Activated CD4-positive, alpha-beta T cell treated with anti-CD3 and anti-CD28 coated beads, Interleukin-2, Interleukin-6, amounts not matched to agents 100 ng/mL and 50 ng/mL, durations not matched to agents 16 hours and 8 hours (primary cell): ENCODE results near the gene KDM8.

Experiments used
- DNase-seq: peaks from one replicate; pipeline ENCODE4 v3.0.0-alpha.2; 2020

KDM8 gene

DNA sequence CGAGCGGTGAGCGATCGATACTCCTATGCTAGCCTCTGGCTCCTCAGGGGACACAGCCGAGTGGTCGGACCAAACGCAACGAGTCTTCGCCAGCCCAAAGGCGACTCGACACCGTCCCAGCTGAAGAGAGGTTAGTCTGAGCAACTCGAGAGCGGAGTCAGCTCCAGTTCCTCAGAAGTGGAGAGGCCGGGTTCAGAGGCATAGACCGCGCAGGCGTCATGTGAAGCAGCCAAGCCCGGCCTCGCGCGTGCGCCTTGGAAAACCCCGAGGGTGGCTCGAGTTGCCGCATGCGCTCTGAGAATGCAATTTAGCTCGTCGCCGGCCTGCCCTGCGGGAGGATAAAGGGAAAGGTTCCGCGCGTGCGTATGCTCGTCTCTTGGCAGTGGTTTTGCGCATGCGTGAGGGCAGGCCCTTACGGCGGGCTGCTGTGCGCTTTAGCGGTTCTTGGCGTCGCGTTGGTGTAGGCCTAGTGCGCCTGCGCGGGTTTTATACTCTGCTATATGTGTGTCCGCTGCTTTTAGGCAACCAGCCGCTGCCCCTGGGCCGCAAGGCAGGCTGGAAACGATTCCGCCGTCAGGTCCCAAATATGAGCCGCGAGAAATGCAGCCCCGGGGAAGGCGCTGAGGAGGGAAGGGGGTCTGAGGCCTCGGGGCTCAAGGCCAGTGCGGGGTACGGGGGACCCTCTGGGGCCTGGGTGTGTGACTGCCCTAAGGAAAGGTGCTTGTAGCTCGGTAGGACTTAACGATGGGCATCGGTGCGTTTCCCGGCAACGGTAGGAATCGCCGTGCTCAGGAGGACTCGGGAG is at the start of gene KDM8:
Gene KDM8 (plus strand): TSS at position 20 of the 805 bp plus-strand sequence. CDS start 6,598 bp downstream, outside the sequence.
- DNase-seq, result peak; percentile 100

DNA sequence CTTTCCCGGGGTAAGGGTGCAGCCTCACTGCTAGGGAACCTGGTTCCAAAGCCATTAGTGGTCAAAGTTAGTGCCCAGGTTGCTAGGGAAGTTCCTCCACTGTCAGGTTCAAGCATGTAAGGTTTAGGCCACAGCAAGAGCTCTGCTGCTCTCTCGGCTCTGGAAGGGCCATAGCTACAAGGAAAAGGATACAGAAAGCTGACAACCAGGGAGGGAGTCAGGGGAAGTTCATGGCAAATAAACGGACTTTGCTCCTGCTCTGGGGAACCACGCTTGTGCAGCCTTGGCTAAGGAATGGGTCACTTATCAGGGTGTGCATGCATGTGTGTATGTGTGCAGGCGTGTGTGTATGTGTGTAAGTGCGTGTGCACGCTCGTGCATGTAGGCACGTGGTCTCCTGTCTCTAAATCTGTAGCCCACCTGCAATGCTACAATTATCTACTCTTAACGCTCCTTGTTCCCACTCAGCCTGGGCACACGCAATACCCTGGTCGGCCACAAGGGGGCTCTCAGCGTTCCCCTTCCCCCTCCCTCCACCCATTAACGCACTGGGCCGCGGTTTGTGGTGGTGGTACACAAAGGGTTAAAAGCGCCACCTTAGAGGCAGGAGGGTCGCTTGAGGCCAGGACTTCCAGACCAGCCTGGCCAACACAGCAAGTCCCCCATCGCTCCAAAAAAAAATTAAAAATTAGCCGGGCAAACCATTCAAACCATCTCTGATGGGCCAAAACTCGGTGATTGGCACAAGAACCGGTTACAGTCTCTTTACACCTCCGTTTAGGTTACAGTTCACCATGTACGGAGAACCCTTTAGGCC is 48.4 kb upstream of the KDM8 start:
- DNase-seq, result peak; percentile 76

DNA sequence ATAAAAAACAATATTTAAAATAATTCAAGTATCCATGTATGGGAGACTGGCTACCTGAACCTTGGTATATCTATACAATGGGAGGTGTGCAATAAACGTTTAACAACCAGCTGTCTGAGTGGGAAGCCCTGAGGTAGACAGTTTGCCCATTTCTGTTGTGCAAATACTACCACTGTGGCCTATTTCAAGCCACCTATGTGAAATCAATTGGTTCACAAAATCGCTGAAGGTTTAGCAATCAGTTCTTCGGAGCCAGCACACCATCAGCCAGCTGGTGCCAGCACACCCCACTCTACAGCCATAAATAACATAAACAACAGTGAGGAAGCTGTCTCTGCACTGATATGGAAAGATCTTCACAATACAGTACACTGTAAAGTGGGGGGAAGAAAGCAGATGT is 46.7 kb upstream of the KDM8 start:
- DNase-seq, result no peak

DNA sequence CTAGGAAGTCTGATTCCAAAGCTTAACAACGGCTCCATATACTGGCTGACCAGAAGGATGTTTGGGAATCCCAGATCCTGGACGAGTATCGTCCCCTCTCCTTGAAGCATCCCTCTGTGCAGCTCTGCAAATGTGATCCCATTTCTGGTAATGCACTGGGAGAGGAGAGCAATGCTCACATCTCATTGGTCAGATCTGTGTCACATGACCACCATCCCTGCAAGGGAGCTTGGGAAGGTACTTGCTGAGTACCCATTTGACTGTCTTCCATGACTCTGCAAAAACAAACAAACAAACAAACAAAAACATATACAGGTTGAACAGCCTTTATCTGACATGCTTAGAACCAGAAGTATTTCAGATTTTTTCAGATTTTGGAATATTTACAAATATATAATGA is 41.9 kb upstream of the KDM8 start:
- DNase-seq, result no peak

DNA sequence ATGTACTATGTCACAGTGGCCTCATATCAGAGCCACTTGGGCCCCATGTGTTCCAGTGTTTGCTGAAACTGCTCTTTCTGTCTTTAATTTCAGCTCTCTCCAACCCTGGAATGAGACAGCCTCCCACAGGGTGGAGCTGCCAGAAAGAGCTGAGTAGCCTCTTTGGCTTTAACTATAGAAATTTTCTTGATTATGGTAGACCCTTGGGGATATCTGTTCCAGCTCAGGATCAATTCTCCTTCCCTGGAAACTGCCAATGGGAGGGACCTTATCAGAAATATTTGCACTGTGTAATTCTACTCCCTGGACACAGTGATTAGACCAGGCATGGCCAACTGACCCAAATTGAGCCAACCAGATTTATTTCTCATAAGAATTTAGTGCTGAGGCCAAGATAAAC is 39.0 kb upstream of the KDM8 start:
- DNase-seq, result no peak

DNA sequence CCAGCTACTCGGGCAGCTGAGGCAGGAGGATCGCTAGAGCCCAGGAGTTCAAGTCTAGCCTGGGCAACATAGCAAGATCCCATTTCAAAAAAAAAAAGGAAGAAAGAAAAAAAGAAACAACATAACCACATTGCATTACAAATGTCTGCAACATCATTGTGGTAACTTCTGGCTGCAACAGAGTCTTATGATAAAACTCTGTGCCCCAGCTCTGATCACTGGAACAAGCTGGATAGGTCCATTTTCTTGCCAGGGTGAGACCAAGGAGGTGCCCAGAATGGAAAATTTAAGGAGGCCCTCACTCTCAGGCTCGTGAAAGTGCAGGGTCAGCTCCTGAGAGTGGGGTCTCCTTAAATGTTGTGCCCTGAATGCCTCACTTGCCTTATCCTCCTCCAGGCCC is 37.8 kb upstream of the KDM8 start:
- DNase-seq, result no peak

DNA sequence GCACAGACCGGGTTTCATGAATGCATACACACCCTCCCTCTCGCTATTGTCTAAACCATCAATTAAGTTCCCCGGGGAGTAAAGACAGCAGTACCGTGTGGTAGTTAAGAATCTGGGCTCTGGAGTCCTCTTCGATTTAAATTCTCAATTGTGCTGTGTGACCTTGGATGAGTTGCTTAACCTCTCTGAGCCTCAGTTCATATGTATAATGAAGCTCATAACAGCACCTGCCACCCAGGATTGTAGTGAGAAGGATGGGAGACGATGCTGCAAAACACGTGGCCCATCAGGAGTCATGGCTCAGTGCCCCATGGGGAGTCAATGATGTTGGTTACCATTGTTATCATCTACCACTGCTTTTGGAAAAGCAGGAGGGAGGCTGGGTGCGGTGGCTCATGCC is 34.5 kb upstream of the KDM8 start:
- no peak for DNase-seq

DNA sequence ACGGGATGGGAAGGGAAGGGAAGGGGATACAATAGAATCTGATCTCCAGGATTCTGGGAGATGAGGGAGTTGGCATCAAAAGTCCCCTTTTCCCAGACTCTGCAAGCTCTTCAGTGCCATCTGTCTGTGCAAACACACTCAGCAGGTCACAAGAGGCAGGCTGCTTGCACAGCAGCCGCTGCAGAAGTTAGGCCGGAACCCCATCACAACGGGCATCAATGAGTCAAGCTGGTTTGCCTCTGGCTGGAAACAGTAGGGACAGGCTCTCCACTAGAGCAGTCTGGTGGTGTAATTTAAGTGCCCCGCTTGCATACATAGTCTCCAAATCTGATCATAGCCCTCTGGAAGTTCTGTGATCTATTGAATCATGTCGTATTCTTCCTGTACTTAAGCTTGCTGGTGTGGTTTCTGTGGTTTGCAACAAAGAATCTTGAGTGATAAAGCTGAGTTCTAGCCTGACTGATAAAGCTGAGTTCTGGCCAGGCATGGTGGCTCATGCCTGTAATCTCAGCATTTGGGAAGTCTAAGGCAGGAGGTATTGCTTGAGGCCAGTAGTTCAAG is 33.7 kb upstream of the KDM8 start:
- peak; percentile 84 for DNase-seq

DNA sequence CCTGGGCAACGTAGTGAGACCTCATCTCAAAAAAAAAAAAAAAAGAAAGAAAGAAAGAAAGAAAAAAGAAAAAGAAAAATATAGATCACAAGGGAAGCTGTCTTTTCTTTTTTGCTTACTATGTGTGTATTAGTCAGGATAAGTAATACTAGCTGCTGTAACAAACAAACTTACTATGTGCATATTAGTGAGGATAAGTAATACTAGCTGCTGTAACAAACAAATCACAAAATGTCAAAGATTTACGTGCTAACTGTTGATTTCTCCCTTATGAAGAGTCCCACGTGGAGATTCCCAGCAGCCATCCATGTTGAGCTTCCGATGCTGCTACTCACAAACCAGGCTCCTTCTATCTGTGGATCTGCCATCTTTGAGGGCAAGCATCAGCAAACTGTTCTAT is 31.7 kb upstream of the KDM8 start:
- no peak for DNase-seq

DNA sequence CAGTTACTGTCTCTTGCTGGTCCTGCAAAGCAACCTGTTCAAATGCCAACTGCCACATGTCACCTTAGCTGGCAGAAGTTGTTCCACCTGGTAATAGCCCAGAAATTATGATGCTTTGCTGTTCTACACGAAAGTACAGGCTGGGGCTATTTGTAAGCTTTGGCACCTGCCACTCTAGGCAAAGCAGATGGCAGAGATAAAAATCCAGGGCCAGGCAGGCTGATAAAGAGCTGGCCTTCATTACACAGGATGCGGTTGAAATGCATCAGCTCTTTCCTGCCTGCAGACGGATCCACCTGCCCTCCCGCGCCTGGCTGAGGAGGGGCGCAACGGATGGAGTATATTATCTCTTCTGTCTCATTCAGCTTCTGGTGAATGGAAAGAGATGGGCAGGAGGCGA is 29.3 kb upstream of the KDM8 start:
- peak; percentile 65 for DNase-seq

DNA sequence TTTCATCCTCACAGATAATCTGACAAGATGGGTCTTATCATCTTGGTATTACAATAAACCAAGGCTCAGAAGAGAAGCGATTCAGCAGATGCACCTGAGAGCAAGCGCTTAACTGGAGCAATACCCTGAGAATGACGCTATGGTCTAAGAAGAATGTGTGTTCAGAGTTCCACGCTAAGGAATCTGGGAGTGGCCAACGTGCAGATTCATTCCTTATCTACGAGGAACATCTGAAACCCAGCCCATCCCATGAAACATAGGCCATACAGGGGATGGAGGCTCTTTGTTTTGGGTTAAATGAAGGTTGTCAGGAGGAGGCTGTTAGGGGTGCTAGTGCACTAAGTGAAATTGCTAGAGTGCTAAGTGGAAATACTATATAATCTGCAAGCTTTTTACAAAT is 28.5 kb upstream of the KDM8 start:
- no peak for DNase-seq

DNA sequence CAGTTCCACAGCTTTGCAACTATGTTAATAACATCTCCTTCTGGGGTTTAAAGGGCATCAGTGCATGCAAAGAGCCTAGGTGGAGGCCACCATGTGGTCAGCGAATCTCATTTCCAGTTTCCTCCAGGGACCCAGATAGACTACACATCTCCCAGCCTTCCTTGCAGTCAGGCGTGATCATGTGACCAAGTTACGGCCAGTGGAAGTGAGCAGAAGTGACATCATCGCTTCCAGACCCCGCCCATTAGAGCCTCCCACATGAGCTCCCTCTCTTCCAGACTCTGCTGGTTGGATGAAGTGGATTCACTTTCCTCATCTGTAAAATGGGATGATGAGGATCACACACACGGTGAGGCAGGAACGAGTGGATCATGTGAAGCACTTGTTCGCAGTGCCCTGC is 27.4 kb upstream of the KDM8 start:
- DNase-seq, result no peak

DNA sequence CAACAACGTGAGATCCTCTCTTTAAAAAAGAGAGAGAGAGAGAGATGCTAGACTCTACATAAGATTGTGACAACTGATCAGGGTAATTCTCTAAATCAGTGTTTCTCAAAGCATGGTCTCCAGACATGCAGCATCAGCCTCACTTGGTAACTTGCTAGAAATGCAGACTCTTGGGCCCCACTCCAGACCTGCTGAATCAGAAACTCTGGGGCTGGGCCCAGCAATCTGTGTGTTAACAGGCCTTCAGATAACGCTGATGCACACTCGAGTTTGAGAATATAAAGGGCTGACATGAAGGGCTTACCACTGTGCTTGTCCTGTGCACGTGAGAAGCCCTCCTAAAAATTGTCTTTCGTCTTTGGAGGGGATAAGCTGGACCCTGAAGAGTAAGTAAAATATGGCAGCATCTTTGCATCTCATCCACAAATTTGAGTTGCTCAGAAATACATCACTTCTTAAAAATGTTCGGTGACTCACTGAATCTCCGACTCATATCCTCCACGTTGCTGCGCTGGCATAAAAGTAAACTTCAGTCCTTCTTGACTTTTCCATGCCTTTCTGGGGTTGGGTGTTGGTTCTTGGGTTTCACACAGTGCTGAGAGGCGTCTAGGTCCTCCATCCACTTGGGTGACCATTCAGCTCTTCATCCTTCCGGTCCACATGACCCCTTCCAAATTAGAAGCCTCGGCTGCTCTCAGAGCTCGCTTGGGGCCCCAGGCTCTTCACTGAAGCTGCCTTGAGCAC is 26.1 kb upstream of the KDM8 start:
- peak; percentile 16 for DNase-seq

DNA sequence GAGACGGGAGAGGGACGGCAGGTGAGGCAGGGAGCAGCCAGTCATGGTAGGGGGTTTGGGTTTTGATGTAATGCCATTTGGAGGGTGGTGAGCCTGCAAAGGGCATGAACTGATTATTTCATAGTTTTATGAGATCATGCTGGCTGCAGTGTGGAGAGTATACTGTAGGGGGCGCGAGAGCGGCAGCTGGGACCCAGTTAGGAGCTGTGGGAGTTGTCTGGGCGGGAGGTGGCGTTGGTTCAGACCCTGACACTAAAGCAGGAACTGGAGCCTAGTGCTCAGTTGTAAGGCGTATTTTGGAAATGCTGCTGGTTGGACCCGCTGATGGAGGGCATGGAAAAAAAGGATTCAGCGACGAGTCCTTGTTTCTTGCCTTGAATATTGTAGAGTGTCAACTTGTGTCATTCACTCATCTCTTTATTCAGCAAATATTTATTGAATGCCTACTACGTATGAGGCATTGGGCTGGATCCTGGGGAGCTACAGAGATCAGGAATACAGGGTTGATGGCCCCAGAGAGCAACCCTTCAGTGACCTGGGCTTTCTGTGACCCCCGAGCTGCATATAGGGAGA is 23.7 kb upstream of the KDM8 start:
- DNase-seq, result peak; percentile 91

DNA sequence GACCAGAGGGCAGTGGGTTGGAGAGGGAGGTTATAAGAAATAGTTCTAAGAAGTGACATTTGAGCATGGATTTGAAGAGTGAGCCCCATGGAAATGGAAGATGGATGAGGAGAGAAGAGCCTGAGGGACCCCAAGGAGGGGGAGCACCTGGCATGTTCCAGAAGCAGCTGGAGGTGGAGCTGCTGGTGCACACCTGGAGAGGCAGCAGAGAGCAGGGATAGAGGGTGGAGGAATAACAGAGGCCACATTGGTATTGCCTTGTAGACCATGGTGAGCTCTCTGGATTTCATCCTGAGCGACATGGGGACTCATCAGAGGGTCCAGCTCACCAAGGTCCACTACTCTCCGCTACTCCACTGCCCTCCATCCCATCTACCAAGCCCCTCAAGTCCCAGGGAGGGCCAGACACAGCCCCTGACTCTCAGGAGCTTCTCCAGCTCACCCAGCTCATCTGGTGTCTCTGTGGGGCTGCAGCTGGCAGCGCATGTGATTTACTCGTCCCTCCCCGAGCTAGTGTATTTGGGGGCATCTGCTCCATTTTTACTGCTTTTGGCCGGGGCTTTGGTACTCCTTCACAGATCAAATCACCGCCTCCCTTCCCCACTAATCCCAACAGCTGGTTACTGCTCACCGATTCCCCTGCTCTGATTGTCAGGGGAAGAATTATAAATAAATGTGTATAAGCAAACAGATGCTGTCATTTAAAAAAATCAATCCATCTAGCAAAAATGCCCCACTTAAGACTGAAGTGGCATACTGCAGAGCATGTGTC is 22.1 kb upstream of the KDM8 start:
- DNase-seq, result no peak

DNA sequence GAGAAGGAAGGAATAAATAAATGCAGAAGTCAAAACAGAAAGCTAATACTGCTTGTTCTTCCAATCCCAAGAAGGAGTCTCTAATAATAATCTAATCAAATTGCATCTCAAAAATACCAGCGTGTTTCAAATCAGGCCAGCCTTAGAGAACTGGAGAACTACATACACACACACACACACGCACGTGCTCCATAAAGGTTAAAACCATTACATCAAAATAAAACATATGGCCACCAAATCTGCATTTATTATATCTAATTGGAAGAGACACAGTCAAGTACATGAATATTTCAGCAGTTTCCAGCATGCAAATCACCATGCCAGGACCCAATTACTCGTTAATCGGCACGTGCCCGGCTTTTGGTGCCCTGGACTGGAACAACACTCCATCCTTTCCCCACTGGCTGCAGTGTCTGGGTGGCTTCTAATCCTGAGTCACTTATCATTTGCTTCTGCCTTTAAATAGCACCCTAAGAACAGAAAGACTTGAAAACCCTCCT is 20.4 kb upstream of the KDM8 start:
- DNase-seq, result no peak

DNA sequence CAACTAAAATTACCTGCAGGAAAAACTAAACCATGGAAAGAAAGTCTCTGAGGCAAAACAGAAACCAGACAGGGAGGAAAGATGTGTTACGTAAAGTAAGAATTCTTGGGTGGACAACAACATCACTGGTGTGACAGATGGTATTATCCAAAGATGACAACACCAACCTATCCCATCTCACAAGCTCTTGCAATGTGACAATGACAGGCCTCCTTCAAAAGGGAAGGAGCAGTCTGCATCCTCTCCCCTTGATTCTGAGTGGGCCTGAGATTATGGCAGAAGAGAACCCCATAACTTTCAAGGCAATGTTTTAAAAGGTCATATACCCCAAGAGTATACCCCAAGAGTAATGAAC is 17.6 kb upstream of the KDM8 start:
- no peak for DNase-seq

DNA sequence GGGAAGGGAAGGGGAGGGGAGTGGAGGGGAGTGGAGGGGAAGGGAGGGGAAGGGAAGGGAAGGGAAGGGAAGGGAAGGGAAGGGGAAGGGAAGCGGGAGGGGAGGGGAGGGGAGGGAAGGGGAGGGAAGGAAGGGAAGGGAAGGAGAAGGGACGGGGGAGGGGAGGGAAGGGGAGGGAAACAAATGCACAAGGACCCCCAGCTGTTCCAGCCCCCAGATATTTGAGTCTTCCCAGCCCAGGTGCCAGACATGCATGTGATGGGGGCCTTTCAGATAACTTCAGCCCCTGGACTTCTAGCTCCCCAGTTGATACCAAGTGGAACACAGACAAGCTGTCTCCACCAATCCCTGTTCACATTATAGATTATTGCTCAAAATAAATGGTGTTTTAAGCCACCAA is 14.7 kb upstream of the KDM8 start:
- no peak for DNase-seq

DNA sequence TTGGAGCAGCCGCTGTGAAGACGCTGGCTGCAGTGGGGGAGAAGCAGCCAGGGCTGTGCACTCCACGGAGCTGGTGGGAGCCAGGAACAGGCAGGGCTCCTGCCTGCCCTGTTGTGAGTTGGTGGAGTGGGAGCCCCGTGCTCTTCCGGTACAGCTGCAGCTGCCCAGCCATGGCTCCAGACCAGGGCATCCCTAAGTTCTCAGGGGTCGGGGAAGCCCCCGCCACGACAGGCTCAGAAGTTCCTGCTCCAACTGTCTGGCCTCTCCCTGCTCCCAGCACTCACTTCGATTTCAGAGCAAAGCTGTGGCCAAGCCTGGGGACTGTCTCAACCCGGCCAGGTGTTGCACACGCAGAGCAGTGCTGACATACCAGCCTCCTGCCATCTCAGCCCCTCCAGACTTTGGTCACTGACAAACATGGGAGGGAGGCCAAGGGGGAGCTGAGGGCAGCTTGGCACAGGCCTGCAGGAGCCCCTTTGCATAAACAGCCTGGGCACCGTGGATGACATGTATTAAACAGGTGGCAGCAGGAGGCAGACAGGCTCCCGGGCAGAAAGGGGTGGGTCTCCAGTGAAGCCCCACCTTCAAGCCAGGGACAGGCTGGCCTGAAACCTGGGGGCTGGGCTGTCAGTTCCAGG is 13.9 kb upstream of the KDM8 start:
- no peak for DNase-seq

DNA sequence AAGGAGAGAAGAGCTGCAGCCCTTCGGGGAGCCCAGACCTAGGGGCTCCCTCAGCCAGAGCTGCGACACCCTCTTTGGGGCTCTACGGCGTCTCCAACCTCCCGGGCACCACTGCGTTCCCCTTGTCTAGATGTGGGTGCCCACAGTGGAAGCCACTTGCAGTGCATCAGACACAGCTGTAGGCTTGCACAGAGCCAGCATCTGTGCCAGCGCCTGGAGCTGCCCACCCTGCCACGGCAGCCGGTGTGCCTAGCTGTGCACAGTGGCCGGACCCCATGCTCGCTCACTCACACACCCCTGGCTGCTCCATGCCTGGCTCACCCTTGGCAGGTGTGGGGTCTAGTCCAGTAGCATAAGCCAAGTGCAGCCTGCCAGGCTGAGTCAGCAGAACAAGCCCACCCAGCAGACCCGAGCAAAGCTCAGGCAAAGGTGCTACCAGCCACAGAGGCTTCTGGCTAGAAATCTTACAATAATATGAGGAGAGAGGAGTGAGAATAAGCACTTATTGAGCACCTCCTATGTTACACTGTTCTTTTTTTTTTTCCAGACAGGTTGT is 12.9 kb upstream of the KDM8 start:
- DNase-seq, result no peak

DNA sequence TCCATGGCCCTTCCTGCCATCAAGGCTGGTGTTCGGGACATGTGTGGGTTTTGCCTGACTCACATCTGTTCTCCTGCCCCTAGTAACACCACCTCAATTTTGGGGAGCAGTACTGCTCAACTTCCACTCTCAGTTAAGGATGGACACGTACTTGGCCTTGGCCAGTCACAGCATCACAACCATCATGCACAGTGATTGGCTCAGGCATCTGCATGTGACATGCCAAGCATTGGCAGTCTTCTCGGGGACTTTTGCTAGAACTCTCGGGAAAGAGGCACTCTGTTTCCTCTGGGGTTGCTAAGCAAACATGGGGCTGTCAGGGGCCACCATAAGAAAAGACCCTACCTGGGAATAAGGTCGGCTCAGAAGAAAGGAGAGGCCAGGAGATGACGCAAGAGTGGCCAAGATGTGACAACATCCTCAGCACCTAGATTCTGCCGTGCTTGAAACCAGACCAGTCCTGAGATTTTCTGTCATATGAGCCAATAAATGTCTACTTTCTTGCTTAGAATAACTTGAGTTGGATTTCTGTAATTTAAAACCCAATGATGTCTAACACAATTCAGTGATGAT is 11.9 kb upstream of the KDM8 start:
- no peak for DNase-seq
